Epidermal melanocyte (primary cell): ENCODE measurements around the gene RNF8.
"Not testable (repeated sequence)": the region's sequence is repeated elsewhere in the genome, so short reads cannot be mapped to it uniquely, and the experiment has no call there.

Source experiments
- DNase-seq: peaks from one replicate; pipeline ENCODE4 v3.0.0; 2011; ENCODE audit warnings: low spot score; ENCODE audit not compliant: insufficient read length

Gene RNF8

DNA sequence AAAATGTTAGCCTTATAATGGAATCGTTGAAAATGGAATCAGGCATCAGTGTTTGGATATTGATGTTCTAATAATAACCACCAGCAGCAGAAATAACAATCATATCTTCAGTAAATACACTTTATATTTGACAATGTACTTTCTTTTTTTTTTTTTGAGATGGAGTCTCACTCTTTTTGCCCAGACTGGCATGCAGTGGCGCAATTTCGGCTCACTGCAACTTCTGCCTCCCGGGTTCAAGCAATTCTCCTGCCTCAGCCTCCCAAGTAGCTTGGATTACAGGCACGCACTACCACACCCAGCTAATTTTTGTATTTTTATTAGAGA lies 89.4 kb downstream of the RNF8 start:
- DNase-seq, result not testable (repeated sequence)
